ENCODE data around the gene DNAJC5G. TPM values are rescaled to one million over a fixed set of nuclear protein-coding genes. Genes with fewer than 3 reads are reported as not detected.

The DNAJC5G gene
- total and polyA plus RNA-seq, 2 of the 13 experiments (the other 11 are each of a cell fraction or from before 2014, with no cell fraction given), result 0.05 TPM; not detected in 1

- Histone ChIP-seq H3K27ac (ENCODE audit: extremely low read length, insufficient read depth, low read length) (no peak overlapping the region), H3K4me1 (ENCODE audit: insufficient read depth, low read length) (peaks cover 76% of the 10 kb centered on the region), H3K9me3 (ENCODE audit: low read length) (no peaks in the 10 kb centered on the region), H3K79me2 (ENCODE audit: insufficient read depth, low read length) (no peaks in the 10 kb centered on the region), H3K4me2 (ENCODE audit: low read depth, low read length) (no peak overlapping the region), H3K36me3 (replicated peaks in 1 of 2; ENCODE audit: control insufficient read depth in 1 of 2, insufficient read depth in 2 of 2, low read length in 2 of 2) (no peaks in the 10 kb centered on the region), H3K9ac (ENCODE audit: insufficient read depth, low read depth, low read length) (no peak overlapping the region), H2AFZ (ENCODE audit: low read length) (no peak overlapping the region), H3K27me3 (ENCODE audit: control insufficient read depth in 1 of 2, insufficient read depth in 2 of 2, low read length in 2 of 2) (no peaks in the 10 kb centered on the region), H4K20me1 (ENCODE audit: insufficient read depth, low read length) (no peaks in the 10 kb centered on the region), H3K4me3 (replicated peaks in 1 of 3; ENCODE audit: insufficient read depth in 1 of 3, low read depth in 2 of 3, low read length in 3 of 3) (no peak overlapping the region)
- ChIA-PET POLR2A (no interaction called here), CTCF (ENCODE audit: low intra/inter-chr PET ratio, low total read pairs) (no interaction called here)
- WGBS (ENCODE audit: low lambda C conversion rate), result 91% methylated on average over 5 of the region's 5 CpGs
- TF ChIP-seq KDM3A (CRISPR knock-in tag; IDR thresholded peaks at IDR 0.05; ENCODE audit: low read depth) (no peak), ZNF333 (CRISPR knock-in tag; IDR thresholded peaks at IDR 0.05; ENCODE audit: borderline replicate concordance) (no peak), MYNN (CRISPR knock-in tag; IDR thresholded peaks at IDR 0.05; ENCODE audit: low read depth) (no peak), THAP9 (CRISPR knock-in tag; IDR thresholded peaks at IDR 0.05; ENCODE audit: borderline replicate concordance) (no peak), GABPA (IDR thresholded peaks at IDR 0.05; ENCODE audit: low read depth, low read length) (no peak), GABPA (CRISPR knock-in tag; IDR thresholded peaks at IDR 0.05; ENCODE audit: low read depth) (no peak), ARHGAP35 (CRISPR knock-in tag; IDR thresholded peaks at IDR 0.05; ENCODE audit: borderline replicate concordance) (no peak), KMT2B (CRISPR knock-in tag; IDR thresholded peaks at IDR 0.05) (no peak), NAIF1 (CRISPR knock-in tag; IDR thresholded peaks at IDR 0.05; ENCODE audit: borderline replicate concordance) (no peak), ZNF770 (CRISPR knock-in tag; IDR thresholded peaks at IDR 0.05) (no peak), ZNF879 (CRISPR knock-in tag; IDR thresholded peaks at IDR 0.05) (no peak), RAD21 (CRISPR knock-in tag; IDR thresholded peaks at IDR 0.05) (no peak), MNT (IDR thresholded peaks at IDR 0.05) (no peak), RBM22 (optimal IDR thresholded peaks at IDR 0.05; ENCODE audit: low read length) (no peak)
- in situ Hi-C loops (cut with HindIII; ENCODE audit: extremely low pct_ligation_motif_present, low pct_unique_long_range_greater_than_20kb) (no loop called here), intact Hi-C loops (cut with micrococcal nuclease; ENCODE audit: unreplicated experiment) (loop anchor here (5.0 kb wide), 1 partner anchor 193 kb away; no protein-coding TSS in a partner anchor)
- no peak for FAIRE-seq
- no peak for ATAC-seq
- DNase-seq (ENCODE audit: low spot score), result no peak
- no TSS peak for BruUV-seq (replicated peaks)
Measured at GRCh38 chr2:27290549-27290948, 15.3 kb downstream of the DNAJC5G start.
